ENCODE data around the gene CACNA1A.
A peak's percentile ranks its signal among the peaks of the same experiment; 100 is the strongest.
"Not testable (repeated sequence)": the region's sequence is repeated elsewhere in the genome, so short reads cannot be mapped to it uniquely, and the experiment has no call there.

CACNA1A gene

DNA sequence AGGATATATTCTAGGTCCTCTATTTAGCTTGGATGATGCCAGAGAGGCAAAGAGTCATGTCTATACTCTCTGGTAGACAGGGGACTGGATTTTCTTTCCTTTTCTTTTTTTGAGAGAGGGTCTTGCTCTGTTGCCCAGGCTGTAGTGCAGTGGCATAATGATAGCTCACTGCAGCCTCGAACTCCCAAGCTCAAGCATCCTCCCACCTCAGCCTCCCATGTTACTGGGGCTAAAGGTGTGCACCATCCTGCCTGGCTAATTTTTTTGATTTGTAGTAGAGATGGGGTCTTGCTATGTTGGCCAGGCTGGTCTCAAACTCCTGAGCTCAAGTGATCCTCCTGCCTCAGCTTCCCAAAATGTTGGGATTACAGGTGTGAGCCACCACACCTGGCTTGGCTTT is 249.9 kb downstream of the CACNA1A start:
- not testable (repeated sequence) for H3K23ac ChIP-seq (ENCODE audit: low read length); H2BK12ac ChIP-seq (ENCODE audit: low read length); H3K4me2 ChIP-seq (ENCODE audit: low read length); H3K4me3 ChIP-seq (ENCODE audit: low read depth, low read length); H4K12ac ChIP-seq (ENCODE audit: low read depth, low read length); H3K79me1 ChIP-seq (ENCODE audit: low read length); H3K18ac ChIP-seq (ENCODE audit: low read length); H2AFZ ChIP-seq (ENCODE audit: insufficient read depth, low read length, poor library complexity); H3K9me3 ChIP-seq (ENCODE audit: insufficient read depth, low read depth, low read length); H3K4ac ChIP-seq (ENCODE audit: low read depth, low read length); H3K79me2 ChIP-seq (ENCODE audit: control insufficient read depth, insufficient read depth, low read length, poor library complexity); H3K4me1 ChIP-seq (ENCODE audit: control insufficient read depth in 1 of 2, insufficient read depth in 2 of 2, low read length in 2 of 2); H2AK5ac ChIP-seq (ENCODE audit: low read length); H3K27me3 ChIP-seq (ENCODE audit: insufficient read depth, low read length); H2BK5ac ChIP-seq (ENCODE audit: low read depth, low read length, poor library complexity); H2BK120ac ChIP-seq (ENCODE audit: insufficient read depth, low read length, poor library complexity); H4K91ac ChIP-seq (ENCODE audit: low read depth, low read length); H3K9ac ChIP-seq (ENCODE audit: low read length); H3K27ac ChIP-seq (ENCODE audit: low read depth, low read length); H3K36me3 ChIP-seq (ENCODE audit: control insufficient read depth in 1 of 2, insufficient read depth in 2 of 2, low read length in 2 of 2); DNase-seq; H3K14ac ChIP-seq (ENCODE audit: low read length); H4K8ac ChIP-seq (ENCODE audit: low read depth, low read length)
- whole genome bisulfite sequencing (ENCODE audit: extremely low coverage, insufficient coverage, insufficient read length): no CpG with 5 or more reads among the region's 1 CpG

DNA sequence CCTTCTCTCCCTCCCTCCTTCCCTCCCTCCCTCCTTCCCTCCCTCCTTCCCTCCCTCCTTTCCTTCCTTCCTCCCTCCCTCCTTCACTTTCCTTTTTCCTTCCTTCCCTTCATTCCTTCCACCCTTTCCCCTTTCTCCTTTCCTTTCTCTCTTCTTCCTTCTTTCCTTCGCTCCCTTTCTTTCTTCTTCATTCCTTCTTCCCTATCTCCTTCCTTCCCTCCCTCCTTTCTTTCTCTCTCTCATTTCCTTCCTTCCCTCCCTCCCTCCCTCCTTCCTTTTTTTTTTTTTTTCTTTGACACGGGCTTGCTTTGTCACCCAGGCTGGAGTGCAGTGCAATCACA is 250.6 kb downstream of the CACNA1A start:
- no peak overlapping the region for H3K14ac ChIP-seq (ENCODE audit: low read length)
- no peaks in the 10 kb centered on the region for H3K36me3 ChIP-seq (ENCODE audit: control insufficient read depth in 1 of 2, insufficient read depth in 2 of 2, low read length in 2 of 2)
- no peak overlapping the region for H4K91ac ChIP-seq (ENCODE audit: low read depth, low read length)
- no peaks in the 10 kb centered on the region for H3K79me2 ChIP-seq (ENCODE audit: control insufficient read depth, insufficient read depth, low read length, poor library complexity)
- H3K18ac ChIP-seq (ENCODE audit: low read length): no peak overlapping the region
- no peak for DNase-seq
- H3K79me1 ChIP-seq (ENCODE audit: low read length): no peaks in the 10 kb centered on the region
- no peak overlapping the region for H2BK12ac ChIP-seq (ENCODE audit: low read length)
- no peak overlapping the region for H2BK5ac ChIP-seq (ENCODE audit: low read depth, low read length, poor library complexity)
- no peaks in the 10 kb centered on the region for H3K4me1 ChIP-seq (ENCODE audit: control insufficient read depth in 1 of 2, insufficient read depth in 2 of 2, low read length in 2 of 2)
- H3K27ac ChIP-seq (ENCODE audit: low read depth, low read length): no peak overlapping the region
- no peak overlapping the region for H2AFZ ChIP-seq (ENCODE audit: insufficient read depth, low read length, poor library complexity)
- no peaks in the 10 kb centered on the region for H3K27me3 ChIP-seq (ENCODE audit: insufficient read depth, low read length)
- no peak overlapping the region for H3K4me2 ChIP-seq (ENCODE audit: low read length)
- no peak overlapping the region for H4K8ac ChIP-seq (ENCODE audit: low read depth, low read length)
- H2AK5ac ChIP-seq (ENCODE audit: low read length): no peak overlapping the region
- H3K23ac ChIP-seq (ENCODE audit: low read length): no peak overlapping the region
- no peak overlapping the region for H3K9ac ChIP-seq (ENCODE audit: low read length)
- no peak overlapping the region for H3K4ac ChIP-seq (ENCODE audit: low read depth, low read length)
- H3K4me3 ChIP-seq (ENCODE audit: low read depth, low read length): no peak overlapping the region
- WGBS (ENCODE audit: extremely low coverage, insufficient coverage, insufficient read length): 98% methylated on average over 1 of the region's 2 CpGs
- peaks cover 2% of the 10 kb centered on the region for H3K9me3 ChIP-seq (ENCODE audit: insufficient read depth, low read depth, low read length)
- H2BK120ac ChIP-seq (ENCODE audit: insufficient read depth, low read length, poor library complexity): no peak overlapping the region
- no peak overlapping the region for H4K12ac ChIP-seq (ENCODE audit: low read depth, low read length)

DNA sequence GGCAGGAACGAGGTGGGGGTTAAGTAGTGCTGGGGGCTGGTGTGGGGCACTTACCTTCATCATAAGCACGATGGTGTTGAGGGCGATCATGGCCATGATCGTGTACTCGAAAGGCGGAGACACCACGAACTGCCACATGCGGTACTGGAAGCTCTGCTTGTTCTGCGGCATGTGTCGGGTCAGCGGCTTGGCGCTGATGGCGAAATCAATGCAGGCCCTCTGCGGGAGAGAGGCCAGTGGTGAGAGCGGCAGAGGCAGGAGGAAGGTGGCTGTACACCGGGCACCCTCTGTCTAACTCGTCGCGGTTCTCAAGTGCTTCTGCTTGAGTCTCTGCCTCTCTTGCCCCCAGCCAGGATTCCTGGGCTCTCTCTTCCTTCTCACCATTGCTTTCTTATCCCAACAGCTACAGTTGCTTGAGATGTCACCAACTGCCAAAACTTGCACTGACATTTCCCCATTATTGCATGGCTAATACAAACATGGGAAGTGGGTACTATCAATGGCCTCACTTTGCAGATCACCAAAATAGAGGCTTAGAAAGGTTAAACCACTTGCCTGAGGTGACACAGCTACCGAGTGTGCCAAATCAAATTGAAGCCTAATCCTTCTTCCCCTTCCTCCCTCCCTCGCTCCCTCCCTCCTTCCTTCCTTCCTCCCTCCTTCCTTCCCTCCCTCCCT is 251.1 kb downstream of the CACNA1A start:
- no peak overlapping the region for H4K12ac ChIP-seq (ENCODE audit: low read depth, low read length)
- no peaks in the 10 kb centered on the region for H3K36me3 ChIP-seq (ENCODE audit: control insufficient read depth in 1 of 2, insufficient read depth in 2 of 2, low read length in 2 of 2)
- H3K18ac ChIP-seq (ENCODE audit: low read length): no peak overlapping the region
- no peaks in the 10 kb centered on the region for H3K27me3 ChIP-seq (ENCODE audit: insufficient read depth, low read length)
- DNase-seq: peak; percentile 64 to 77
- H3K9ac ChIP-seq (ENCODE audit: low read length): no peak overlapping the region
- no peaks in the 10 kb centered on the region for H3K79me2 ChIP-seq (ENCODE audit: control insufficient read depth, insufficient read depth, low read length, poor library complexity)
- H2BK12ac ChIP-seq (ENCODE audit: low read length): no peak overlapping the region
- no peak overlapping the region for H4K8ac ChIP-seq (ENCODE audit: low read depth, low read length)
- WGBS (ENCODE audit: extremely low coverage, insufficient coverage, insufficient read length): no CpG with 5 or more reads among the region's 21 CpGs
- H4K91ac ChIP-seq (ENCODE audit: low read depth, low read length): no peak overlapping the region
- H3K4me3 ChIP-seq (ENCODE audit: low read depth, low read length): no peak overlapping the region
- no peaks in the 10 kb centered on the region for H3K4me1 ChIP-seq (ENCODE audit: control insufficient read depth in 1 of 2, insufficient read depth in 2 of 2, low read length in 2 of 2)
- no peak overlapping the region for H3K4me2 ChIP-seq (ENCODE audit: low read length)
- H3K23ac ChIP-seq (ENCODE audit: low read length): no peak overlapping the region
- no peak overlapping the region for H3K14ac ChIP-seq (ENCODE audit: low read length)
- H2AFZ ChIP-seq (ENCODE audit: insufficient read depth, low read length, poor library complexity): no peak overlapping the region
- H3K27ac ChIP-seq (ENCODE audit: low read depth, low read length): no peak overlapping the region
- peaks cover 2% of the 10 kb centered on the region for H3K9me3 ChIP-seq (ENCODE audit: insufficient read depth, low read depth, low read length)
- no peak overlapping the region for H2BK5ac ChIP-seq (ENCODE audit: low read depth, low read length, poor library complexity)
- no peaks in the 10 kb centered on the region for H3K79me1 ChIP-seq (ENCODE audit: low read length)
- no peak overlapping the region for H3K4ac ChIP-seq (ENCODE audit: low read depth, low read length)
- no peak overlapping the region for H2AK5ac ChIP-seq (ENCODE audit: low read length)
- H2BK120ac ChIP-seq (ENCODE audit: insufficient read depth, low read length, poor library complexity): no peak overlapping the region

DNA sequence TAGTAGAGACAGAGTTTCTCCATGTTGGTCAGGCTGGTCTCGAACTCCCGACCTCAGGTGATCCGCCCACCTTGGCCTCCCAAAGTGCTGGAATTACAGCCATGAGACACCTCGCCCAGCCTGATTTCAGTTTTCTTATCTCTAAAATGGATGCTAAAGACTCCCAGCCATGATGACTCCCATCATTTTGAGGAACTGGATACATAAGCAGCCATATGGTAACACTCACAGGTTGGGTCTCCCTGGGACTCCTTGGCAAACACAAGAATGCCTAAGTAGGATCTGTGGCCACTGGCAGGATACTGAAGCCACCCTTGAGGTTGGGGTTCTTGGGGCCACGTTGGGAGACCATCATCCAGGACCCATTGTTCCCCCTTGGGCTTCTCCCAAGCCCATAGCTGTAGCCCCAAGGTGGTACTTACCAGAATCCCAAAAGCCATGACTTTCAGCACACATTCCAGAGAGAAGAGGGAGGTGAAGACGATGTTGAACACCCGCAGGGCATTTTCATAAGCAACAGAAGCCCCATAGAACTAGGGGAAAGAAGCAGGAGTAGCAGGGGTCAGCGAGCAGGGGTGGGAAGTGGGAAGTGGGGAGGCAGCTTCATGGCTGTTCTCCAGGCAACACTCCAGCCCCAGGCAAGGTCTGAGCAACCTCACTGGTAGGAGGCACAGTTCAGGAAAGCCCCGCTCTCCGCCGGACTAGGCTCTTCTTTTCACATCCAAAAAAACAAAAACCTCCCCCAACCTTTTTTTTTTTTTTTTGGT is 253.5 kb downstream of the CACNA1A start:
- H2AK5ac ChIP-seq (ENCODE audit: low read length): no peak overlapping the region
- peaks cover 2% of the 10 kb centered on the region for H3K9me3 ChIP-seq (ENCODE audit: insufficient read depth, low read depth, low read length)
- H2BK12ac ChIP-seq (ENCODE audit: low read length): no peak overlapping the region
- no peaks in the 10 kb centered on the region for H3K79me2 ChIP-seq (ENCODE audit: control insufficient read depth, insufficient read depth, low read length, poor library complexity)
- H3K4ac ChIP-seq (ENCODE audit: low read depth, low read length): no peak overlapping the region
- H3K4me1 ChIP-seq (ENCODE audit: control insufficient read depth in 1 of 2, insufficient read depth in 2 of 2, low read length in 2 of 2): no peaks in the 10 kb centered on the region
- H4K91ac ChIP-seq (ENCODE audit: low read depth, low read length): no peak overlapping the region
- no peak overlapping the region for H3K4me3 ChIP-seq (ENCODE audit: low read depth, low read length)
- H3K79me1 ChIP-seq (ENCODE audit: low read length): no peaks in the 10 kb centered on the region
- no peak overlapping the region for H3K27ac ChIP-seq (ENCODE audit: low read depth, low read length)
- no peak overlapping the region for H3K18ac ChIP-seq (ENCODE audit: low read length)
- H2BK5ac ChIP-seq (ENCODE audit: low read depth, low read length, poor library complexity): no peak overlapping the region
- no peaks in the 10 kb centered on the region for H3K36me3 ChIP-seq (ENCODE audit: control insufficient read depth in 1 of 2, insufficient read depth in 2 of 2, low read length in 2 of 2)
- no peak overlapping the region for H3K4me2 ChIP-seq (ENCODE audit: low read length)
- H2AFZ ChIP-seq (ENCODE audit: insufficient read depth, low read length, poor library complexity): no peak overlapping the region
- H3K14ac ChIP-seq (ENCODE audit: low read length): no peak overlapping the region
- no peak overlapping the region for H3K23ac ChIP-seq (ENCODE audit: low read length)
- no peak overlapping the region for H4K12ac ChIP-seq (ENCODE audit: low read depth, low read length)
- no peak overlapping the region for H2BK120ac ChIP-seq (ENCODE audit: insufficient read depth, low read length, poor library complexity)
- no peaks in the 10 kb centered on the region for H3K27me3 ChIP-seq (ENCODE audit: insufficient read depth, low read length)
- peak; percentile 80 to 88 for DNase-seq
- WGBS (ENCODE audit: extremely low coverage, insufficient coverage, insufficient read length): no CpG with 5 or more reads among the region's 11 CpGs
- no peak overlapping the region for H4K8ac ChIP-seq (ENCODE audit: low read depth, low read length)
- H3K9ac ChIP-seq (ENCODE audit: low read length): no peak overlapping the region

All from trophoblast cell (in vitro differentiated cells and primary cell).